Activated naive CD8-positive, alpha-beta T cell (primary cell): ENCODE measurements around the gene DMAC2.
A peak's percentile ranks its signal among the peaks of the same experiment; 100 is the strongest.
"Not testable (repeated sequence)": the region's sequence is repeated elsewhere in the genome, so short reads cannot be mapped to it uniquely, and the experiment has no call there.

Experiments
- H3K27ac Mint-ChIP-seq: one replicate; pipeline ENCODE4 v1.8.0; 2021; ENCODE audit warnings: mixed read lengths
- H3K27me3 Mint-ChIP-seq: one replicate; pipeline ENCODE4 v1.8.0; 2021; ENCODE audit warnings: mixed read lengths
- H3K36me3 Mint-ChIP-seq: one replicate; pipeline ENCODE4 v1.8.0; 2021; ENCODE audit warnings: mixed read lengths
- H3K4me1 Mint-ChIP-seq: one replicate; pipeline ENCODE4 v1.8.0; 2021; ENCODE audit warnings: low read depth, mixed read lengths
- H3K4me3 Mint-ChIP-seq: one replicate; pipeline ENCODE4 v1.8.0; 2021; ENCODE audit warnings: mild to moderate bottlenecking, mixed read lengths
- H3K9me3 Mint-ChIP-seq: one replicate; pipeline ENCODE4 v1.8.0; 2021; ENCODE audit warnings: low read depth, mixed read lengths

Gene DMAC2

GRCh38 chr19:41420101-41420880 lies 19.4 kb downstream of the DMAC2 start:
- H3K27me3 Mint-ChIP-seq, result no peaks in the 10 kb centered on the region
- no peaks in the 10 kb centered on the region for H3K9me3 Mint-ChIP-seq
- H3K4me3 Mint-ChIP-seq, result no peak overlapping the region
- H3K27ac Mint-ChIP-seq, result peak overlapping the region; percentile 22
- no peaks in the 10 kb centered on the region for H3K36me3 Mint-ChIP-seq
- no peaks in the 10 kb centered on the region for H3K4me1 Mint-ChIP-seq

GRCh38 chr19:41416194-41416674 lies 23.5 kb downstream of the DMAC2 start:
- Mint-ChIP-seq H3K27me3 (no peaks in the 10 kb centered on the region), H3K4me1 (no peaks in the 10 kb centered on the region), H3K4me3 (no peak overlapping the region), H3K9me3 (no peaks in the 10 kb centered on the region), H3K36me3 (peaks cover 2% of the 10 kb centered on the region), H3K27ac (no peak overlapping the region)

- peaks cover under 1% of the 10 kb centered on the region for H3K4me1 Mint-ChIP-seq
- no peak overlapping the region for H3K27ac Mint-ChIP-seq
- no peak overlapping the region for H3K4me3 Mint-ChIP-seq
- peaks cover 2% of the 10 kb centered on the region for H3K36me3 Mint-ChIP-seq
- no peaks in the 10 kb centered on the region for H3K27me3 Mint-ChIP-seq
- no peaks in the 10 kb centered on the region for H3K9me3 Mint-ChIP-seq
Measured at GRCh38 chr19:41415154-41415571, 24.5 kb downstream of the DMAC2 start.

GRCh38 chr19:41414461-41414860 lies 25.3 kb downstream of the DMAC2 start:
- Mint-ChIP-seq H3K36me3 (peaks cover 2% of the 10 kb centered on the region), H3K4me3 (no peak overlapping the region), H3K27me3 (no peaks in the 10 kb centered on the region), H3K27ac (no peak overlapping the region), H3K4me1 (peaks cover 6% of the 10 kb centered on the region), H3K9me3 (no peaks in the 10 kb centered on the region)

GRCh38 chr19:41413947-41414346 lies 25.8 kb downstream of the DMAC2 start:
- H3K27me3 Mint-ChIP-seq, result no peaks in the 10 kb centered on the region
- peaks cover 9% of the 10 kb centered on the region for H3K4me1 Mint-ChIP-seq
- peaks cover 2% of the 10 kb centered on the region for H3K36me3 Mint-ChIP-seq
- no peak overlapping the region for H3K27ac Mint-ChIP-seq
- H3K9me3 Mint-ChIP-seq, result no peaks in the 10 kb centered on the region
- H3K4me3 Mint-ChIP-seq, result no peak overlapping the region

- Mint-ChIP-seq H3K9me3 (no peaks in the 10 kb centered on the region), H3K4me3 (no peak overlapping the region), H3K27ac (no peak overlapping the region), H3K27me3 (no peaks in the 10 kb centered on the region), H3K4me1 (peaks cover 9% of the 10 kb centered on the region), H3K36me3 (peaks cover 2% of the 10 kb centered on the region)
Measured at GRCh38 chr19:41412953-41413352, 26.8 kb downstream of the DMAC2 start.

- Mint-ChIP-seq H3K9me3 (no peaks in the 10 kb centered on the region), H3K4me1 (peaks cover 11% of the 10 kb centered on the region), H3K27ac (no peak overlapping the region), H3K27me3 (no peaks in the 10 kb centered on the region), H3K4me3 (no peak overlapping the region), H3K36me3 (peaks cover 2% of the 10 kb centered on the region)
Measured at GRCh38 chr19:41411968-41412265, 27.8 kb downstream of the DMAC2 start.

- Mint-ChIP-seq H3K4me3 (no peak overlapping the region), H3K36me3 (peaks cover 2% of the 10 kb centered on the region), H3K27ac (no peak overlapping the region), H3K4me1 (peaks cover 11% of the 10 kb centered on the region), H3K27me3 (no peaks in the 10 kb centered on the region), H3K9me3 (no peaks in the 10 kb centered on the region)
Measured at GRCh38 chr19:41411100-41411967, 28.4 kb downstream of the DMAC2 start.

GRCh38 chr19:41410336-41411054 lies 29.2 kb downstream of the DMAC2 start:
- H3K9me3 Mint-ChIP-seq, result no peaks in the 10 kb centered on the region
- H3K36me3 Mint-ChIP-seq, result peaks cover 2% of the 10 kb centered on the region
- no peaks in the 10 kb centered on the region for H3K27me3 Mint-ChIP-seq
- peaks cover 11% of the 10 kb centered on the region for H3K4me1 Mint-ChIP-seq
- no peak overlapping the region for H3K27ac Mint-ChIP-seq
- H3K4me3 Mint-ChIP-seq, result no peak overlapping the region

GRCh38 chr19:41409288-41409687 lies 30.4 kb downstream of the DMAC2 start:
- Mint-ChIP-seq H3K36me3 (peaks cover 2% of the 10 kb centered on the region), H3K9me3 (no peaks in the 10 kb centered on the region), H3K27me3 (no peaks in the 10 kb centered on the region), H3K27ac (no peak overlapping the region), H3K4me1 (peaks cover 14% of the 10 kb centered on the region), H3K4me3 (no peak overlapping the region)

- H3K36me3 Mint-ChIP-seq, H3K4me3 Mint-ChIP-seq, H3K27ac Mint-ChIP-seq, H3K27me3 Mint-ChIP-seq, H3K9me3 Mint-ChIP-seq: not testable (repeated sequence)
- peaks cover 14% of the 10 kb centered on the region for H3K4me1 Mint-ChIP-seq
Measured at GRCh38 chr19:41408846-41409245, 30.9 kb downstream of the DMAC2 start.

GRCh38 chr19:41408256-41408655 lies 31.5 kb downstream of the DMAC2 start:
- H3K27ac Mint-ChIP-seq, result no peak overlapping the region
- no peaks in the 10 kb centered on the region for H3K27me3 Mint-ChIP-seq
- peaks cover 2% of the 10 kb centered on the region for H3K36me3 Mint-ChIP-seq
- no peak overlapping the region for H3K4me3 Mint-ChIP-seq
- H3K4me1 Mint-ChIP-seq, result peaks cover 16% of the 10 kb centered on the region
- no peaks in the 10 kb centered on the region for H3K9me3 Mint-ChIP-seq

- no peaks in the 10 kb centered on the region for H3K9me3 Mint-ChIP-seq
- peaks cover 19% of the 10 kb centered on the region for H3K4me1 Mint-ChIP-seq
- peaks cover 2% of the 10 kb centered on the region for H3K36me3 Mint-ChIP-seq
- H3K4me3 Mint-ChIP-seq, result no peak overlapping the region
- no peak overlapping the region for H3K27ac Mint-ChIP-seq
- H3K27me3 Mint-ChIP-seq, result no peaks in the 10 kb centered on the region
Measured at GRCh38 chr19:41407271-41407670, 32.4 kb downstream of the DMAC2 start.

- Mint-ChIP-seq H3K27me3 (no peaks in the 10 kb centered on the region), H3K4me3 (no peak overlapping the region), H3K27ac (no peak overlapping the region), H3K4me1 (peaks cover 24% of the 10 kb centered on the region), H3K9me3 (no peaks in the 10 kb centered on the region), H3K36me3 (peaks cover 2% of the 10 kb centered on the region)
Measured at GRCh38 chr19:41405776-41406175, 33.9 kb downstream of the DMAC2 start.
